ENCODE results near the gene SNAPC1.

- TF ChIP-seq CTCF (IDR thresholded peaks at IDR 0.05) (no peak), POLR2A (IDR thresholded peaks at IDR 0.05) (no peak)
These were observed 25.5 kb upstream of the SNAPC1 start for GRCh38 chr14:61736751-61737150.

Data from heart left ventricle (tissue), 13 donors.